ENCODE results near the gene MRGPRG.

Gene MRGPRG

DNA sequence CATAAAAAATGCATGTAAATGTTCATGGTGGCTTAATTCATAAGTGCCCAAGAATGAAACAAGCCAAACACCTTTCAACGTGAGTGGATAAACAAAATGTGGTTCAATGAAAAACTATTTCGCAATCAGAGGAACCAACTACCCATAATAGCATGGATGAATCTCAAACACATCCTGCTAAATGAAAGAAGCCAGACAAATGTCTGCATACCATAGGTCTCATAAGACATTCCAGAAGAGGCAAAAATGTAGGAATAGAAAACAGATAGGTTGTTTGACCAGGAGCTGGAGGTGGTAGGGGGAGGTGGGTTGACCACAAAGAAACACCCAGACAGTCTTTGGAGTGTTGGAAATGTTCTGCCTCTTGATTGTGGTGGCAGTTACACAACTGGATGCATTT, 40.3 kb downstream of the MRGPRG start:
- H3K9me3 ChIP-seq (ENCODE audit: control insufficient read depth, insufficient read depth, low read length) = no peaks in the 10 kb centered on the region; the same call in 1 of the 2 replicates
- no peaks in the 10 kb centered on the region for H3K4me1 ChIP-seq (ENCODE audit: control insufficient read depth, insufficient read depth, low read length)
- no peak overlapping the region for H3K27ac ChIP-seq (ENCODE audit: low read depth, low read length)
- no peak overlapping the region for H3K4me3 ChIP-seq (ENCODE audit: low read depth, low read length)
- no peaks in the 10 kb centered on the region for H3K36me3 ChIP-seq (ENCODE audit: control insufficient read depth, insufficient read depth, low read length)
- H3K9ac ChIP-seq (ENCODE audit: low read depth, low read length) = no peak overlapping the region
- no peaks in the 10 kb centered on the region for H3K27me3 ChIP-seq (ENCODE audit: control insufficient read depth, insufficient read depth, low read length)

DNA sequence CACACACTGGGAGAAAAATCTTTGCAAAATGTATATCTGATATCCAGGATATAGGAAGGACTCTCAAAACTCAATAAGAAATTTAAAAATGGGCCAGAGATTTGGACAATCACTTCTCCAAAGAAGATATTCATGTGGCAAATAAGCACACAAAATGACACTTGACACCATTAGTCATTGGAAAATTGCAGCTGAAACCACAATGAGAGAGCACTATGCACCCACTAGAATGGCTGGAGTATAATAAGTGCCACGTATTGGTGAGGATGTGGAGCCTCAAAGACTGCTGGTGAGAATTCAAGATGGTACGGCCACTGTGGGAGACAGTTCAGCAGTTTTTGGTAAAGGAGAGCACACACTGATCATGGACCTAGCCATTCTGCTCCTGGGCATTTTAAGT, 40.7 kb downstream of the MRGPRG start:
- Histone ChIP-seq H3K4me1 (ENCODE audit: control insufficient read depth, insufficient read depth, low read length) (no peaks in the 10 kb centered on the region), H3K27ac (ENCODE audit: low read depth, low read length) (no peak overlapping the region), H3K36me3 (ENCODE audit: control insufficient read depth, insufficient read depth, low read length) (no peaks in the 10 kb centered on the region), H3K9me3 (ENCODE audit: control insufficient read depth, insufficient read depth, low read length) (no peaks in the 10 kb centered on the region; the same call in 1 of the 2 replicates), H3K9ac (ENCODE audit: low read depth, low read length) (no peak overlapping the region), H3K27me3 (ENCODE audit: control insufficient read depth, insufficient read depth, low read length) (no peaks in the 10 kb centered on the region), H3K4me3 (ENCODE audit: low read depth, low read length) (no peak overlapping the region)

DNA sequence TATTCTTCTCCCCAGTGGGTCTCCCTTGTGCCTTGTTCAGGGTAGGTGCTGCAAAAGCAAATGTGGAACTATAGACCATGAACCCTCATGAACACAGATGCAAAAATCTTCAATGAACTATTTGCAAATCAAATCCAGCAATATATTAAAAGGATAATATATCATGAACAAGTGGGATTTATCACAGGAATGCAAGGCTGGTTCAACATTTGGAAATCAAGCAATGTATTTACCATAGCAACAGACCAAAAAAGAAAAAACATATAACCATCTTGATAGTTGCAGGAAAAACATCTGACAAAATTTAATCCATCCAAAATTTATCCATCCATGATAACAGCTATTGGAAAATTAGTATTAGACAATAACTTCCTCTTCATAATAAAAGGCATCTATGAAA, 42.1 kb downstream of the MRGPRG start:
- H3K9ac ChIP-seq (ENCODE audit: low read depth, low read length) = no peak overlapping the region
- no peaks in the 10 kb centered on the region for H3K4me1 ChIP-seq (ENCODE audit: control insufficient read depth, insufficient read depth, low read length)
- no peak overlapping the region for H3K27ac ChIP-seq (ENCODE audit: low read depth, low read length)
- H3K27me3 ChIP-seq (ENCODE audit: control insufficient read depth, insufficient read depth, low read length) = no peaks in the 10 kb centered on the region
- no peaks in the 10 kb centered on the region; the same call in 1 of the 2 replicates for H3K9me3 ChIP-seq (ENCODE audit: control insufficient read depth, insufficient read depth, low read length)
- H3K36me3 ChIP-seq (ENCODE audit: control insufficient read depth, insufficient read depth, low read length) = no peaks in the 10 kb centered on the region
- H3K4me3 ChIP-seq (ENCODE audit: low read depth, low read length) = no peak overlapping the region

DNA sequence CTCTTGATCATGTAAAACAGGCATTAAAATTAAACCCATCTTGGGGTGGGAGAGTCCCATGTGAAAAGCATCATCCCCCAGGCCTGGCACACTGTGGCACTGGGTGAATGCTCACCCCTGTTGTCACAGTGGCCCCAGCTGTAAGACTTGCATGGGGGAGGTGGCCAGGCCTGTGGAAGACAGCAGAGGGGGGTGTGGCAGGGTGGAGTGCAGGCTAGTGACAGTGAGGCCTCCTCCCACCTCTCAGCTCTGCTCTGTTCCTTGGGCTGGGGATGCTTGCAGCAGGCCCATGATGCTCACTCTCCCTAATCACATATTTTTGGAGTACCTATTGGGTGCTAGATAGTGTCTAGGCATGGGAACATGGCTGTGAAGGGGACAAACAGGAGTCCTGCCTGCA, 43.4 kb downstream of the MRGPRG start:
- no peaks in the 10 kb centered on the region for H3K4me1 ChIP-seq (ENCODE audit: control insufficient read depth, insufficient read depth, low read length)
- no peak overlapping the region for H3K27ac ChIP-seq (ENCODE audit: low read depth, low read length)
- H3K9ac ChIP-seq (ENCODE audit: low read depth, low read length) = no peak overlapping the region
- no peaks in the 10 kb centered on the region; the same call in 1 of the 2 replicates for H3K9me3 ChIP-seq (ENCODE audit: control insufficient read depth, insufficient read depth, low read length)
- no peaks in the 10 kb centered on the region for H3K36me3 ChIP-seq (ENCODE audit: control insufficient read depth, insufficient read depth, low read length)
- no peak overlapping the region for H3K4me3 ChIP-seq (ENCODE audit: low read depth, low read length)
- no peaks in the 10 kb centered on the region for H3K27me3 ChIP-seq (ENCODE audit: control insufficient read depth, insufficient read depth, low read length)

DNA sequence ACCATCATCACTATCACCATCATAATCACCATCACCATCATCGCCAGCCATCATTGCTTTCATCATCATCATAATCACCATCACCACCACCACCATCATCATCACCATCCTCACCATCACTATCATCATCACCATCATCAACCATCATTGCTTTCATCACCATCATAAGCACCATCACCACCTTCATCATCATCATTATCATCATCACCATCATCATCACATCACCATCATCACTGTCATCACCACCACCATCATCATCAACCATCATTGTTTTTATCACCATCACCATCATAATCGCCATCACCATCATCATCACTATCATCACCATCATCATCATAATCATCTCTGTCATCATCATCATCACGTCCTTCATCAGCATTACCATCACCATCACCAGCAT, 44.2 kb downstream of the MRGPRG start:
- Histone ChIP-seq H3K9me3 (ENCODE audit: control insufficient read depth, insufficient read depth, low read length) (no peaks in the 10 kb centered on the region; the same call in 1 of the 2 replicates), H3K36me3 (ENCODE audit: control insufficient read depth, insufficient read depth, low read length) (no peaks in the 10 kb centered on the region), H3K4me1 (ENCODE audit: control insufficient read depth, insufficient read depth, low read length) (peaks cover 5% of the 10 kb centered on the region; the same call in 1 of the 2 replicates), H3K9ac (ENCODE audit: low read depth, low read length) (no peak overlapping the region), H3K27ac (ENCODE audit: low read depth, low read length) (no peak overlapping the region), H3K4me3 (ENCODE audit: low read depth, low read length) (no peak overlapping the region), H3K27me3 (ENCODE audit: control insufficient read depth, insufficient read depth, low read length) (no peaks in the 10 kb centered on the region; the same call in 1 of the 2 replicates)

DNA sequence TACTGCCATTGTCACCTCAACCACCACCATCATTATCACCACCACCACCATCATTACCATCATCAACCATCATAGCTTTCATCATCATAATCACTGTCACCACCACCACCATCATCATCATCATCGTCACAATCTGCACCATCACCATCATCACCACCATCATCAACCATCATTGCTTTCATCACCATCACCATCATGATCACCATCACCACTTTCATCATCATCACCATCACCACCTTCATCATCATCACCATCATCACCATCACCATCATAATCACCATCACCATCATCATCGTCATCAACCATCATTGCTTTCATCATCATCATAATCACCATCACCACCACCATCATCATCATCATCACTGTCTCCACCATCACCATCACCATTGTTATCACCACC, 44.8 kb downstream of the MRGPRG start:
- Histone ChIP-seq H3K4me1 (ENCODE audit: control insufficient read depth, insufficient read depth, low read length) (peaks cover 8% of the 10 kb centered on the region; the same call in 1 of the 2 replicates), H3K27me3 (ENCODE audit: control insufficient read depth, insufficient read depth, low read length) (no peaks in the 10 kb centered on the region; the same call in 1 of the 2 replicates), H3K27ac (ENCODE audit: low read depth, low read length) (no peak overlapping the region), H3K36me3 (ENCODE audit: control insufficient read depth, insufficient read depth, low read length) (no peaks in the 10 kb centered on the region), H3K9ac (ENCODE audit: low read depth, low read length) (no peak overlapping the region), H3K9me3 (ENCODE audit: control insufficient read depth, insufficient read depth, low read length) (no peaks in the 10 kb centered on the region; the same call in 1 of the 2 replicates), H3K4me3 (ENCODE audit: low read depth, low read length) (no peak overlapping the region)

DNA sequence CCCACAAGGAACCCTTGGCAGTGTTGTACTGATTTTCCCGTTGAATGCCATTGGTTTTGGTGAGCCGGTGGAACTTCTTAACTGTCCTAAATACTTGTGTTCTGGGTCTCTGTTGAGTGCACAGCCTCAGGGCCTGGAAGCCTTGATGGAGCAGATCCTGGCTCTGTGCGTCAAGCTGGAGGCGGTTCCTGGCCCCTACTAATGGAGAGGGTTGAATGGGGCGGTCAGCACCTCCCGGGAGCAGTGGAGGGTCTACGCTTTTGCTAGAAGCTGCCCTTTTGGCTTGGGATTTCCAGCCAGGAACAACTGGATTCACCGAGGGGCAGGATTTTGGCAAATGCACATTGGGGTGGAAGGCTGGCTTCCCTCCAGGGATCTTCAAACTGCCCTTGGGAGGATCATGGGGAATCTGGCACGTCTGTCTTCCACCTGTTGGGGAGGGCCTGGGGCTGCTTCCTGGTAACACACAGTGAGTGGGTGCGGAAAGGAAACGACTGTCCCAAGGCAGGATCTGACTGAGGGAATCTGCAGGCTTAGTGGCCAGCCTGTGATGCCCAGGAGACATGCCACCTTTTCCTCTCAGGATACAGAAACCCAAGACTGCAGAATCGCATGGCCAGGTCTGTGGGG, 46.6 kb downstream of the MRGPRG start:
- Histone ChIP-seq H3K4me1 (ENCODE audit: control insufficient read depth, insufficient read depth, low read length) (peaks cover 8% of the 10 kb centered on the region; the same call in 1 of the 2 replicates), H3K27me3 (ENCODE audit: control insufficient read depth, insufficient read depth, low read length) (peaks cover 6% of the 10 kb centered on the region; the same call in 1 of the 2 replicates), H3K36me3 (ENCODE audit: control insufficient read depth, insufficient read depth, low read length) (no peaks in the 10 kb centered on the region), H3K9ac (ENCODE audit: low read depth, low read length) (no peak overlapping the region), H3K4me3 (ENCODE audit: low read depth, low read length) (no peak overlapping the region), H3K27ac (ENCODE audit: low read depth, low read length) (no peak overlapping the region), H3K9me3 (ENCODE audit: control insufficient read depth, insufficient read depth, low read length) (no peaks in the 10 kb centered on the region; the same call in 1 of the 2 replicates)

DNA sequence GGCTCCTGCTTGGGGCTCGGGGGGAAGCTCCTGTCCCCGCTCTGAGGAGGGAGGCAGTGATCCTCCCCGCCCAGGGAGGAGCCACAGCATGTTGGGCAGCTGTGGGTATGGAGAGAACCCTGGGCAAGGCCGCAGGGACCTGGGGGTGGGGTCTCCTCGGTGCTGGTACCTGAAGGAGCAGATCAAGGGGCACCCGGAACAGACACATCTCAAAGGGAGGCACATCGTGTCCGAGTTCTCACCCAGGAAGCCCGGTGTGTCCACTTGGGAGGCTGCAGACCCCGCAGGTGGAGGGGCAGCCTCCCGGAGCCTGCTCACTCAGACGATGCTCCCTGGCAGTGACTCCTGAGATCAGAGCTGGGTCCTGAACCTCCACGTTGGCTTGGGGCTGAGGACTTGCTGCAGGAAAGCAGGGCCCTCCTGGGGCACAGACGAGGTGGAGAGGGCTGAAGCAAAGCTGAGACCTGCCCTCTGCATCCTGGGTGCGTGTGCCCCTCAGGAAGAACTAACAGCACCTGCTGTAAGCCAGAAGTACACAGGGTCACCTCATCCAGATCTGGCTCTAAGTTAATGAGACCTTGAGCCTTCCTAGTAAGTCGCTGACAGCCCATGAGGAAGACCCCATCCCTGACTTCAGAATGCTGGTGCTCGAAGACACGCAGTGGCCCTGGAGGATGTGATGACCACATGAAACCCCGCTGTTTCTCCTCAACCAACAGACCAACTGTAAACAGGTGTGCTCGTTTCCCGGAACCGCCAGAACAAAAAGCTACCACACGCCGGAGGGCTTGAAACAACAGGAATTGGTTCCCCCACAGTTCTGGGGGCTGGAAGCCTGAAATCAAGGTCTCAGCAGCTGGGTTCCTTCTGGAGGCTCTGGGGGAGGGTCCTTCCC, 47.6 kb downstream of the MRGPRG start:
- Histone ChIP-seq H3K4me3 (ENCODE audit: low read depth, low read length) (no peak overlapping the region), H3K27me3 (ENCODE audit: control insufficient read depth, insufficient read depth, low read length) (peaks cover 13% of the 10 kb centered on the region), H3K36me3 (ENCODE audit: control insufficient read depth, insufficient read depth, low read length) (no peaks in the 10 kb centered on the region), H3K9me3 (ENCODE audit: control insufficient read depth, insufficient read depth, low read length) (no peaks in the 10 kb centered on the region), H3K9ac (ENCODE audit: low read depth, low read length) (no peak overlapping the region), H3K4me1 (ENCODE audit: control insufficient read depth, insufficient read depth, low read length) (peaks cover 8% of the 10 kb centered on the region; the same call in 1 of the 2 replicates), H3K27ac (ENCODE audit: low read depth, low read length) (no peak overlapping the region)

DNA sequence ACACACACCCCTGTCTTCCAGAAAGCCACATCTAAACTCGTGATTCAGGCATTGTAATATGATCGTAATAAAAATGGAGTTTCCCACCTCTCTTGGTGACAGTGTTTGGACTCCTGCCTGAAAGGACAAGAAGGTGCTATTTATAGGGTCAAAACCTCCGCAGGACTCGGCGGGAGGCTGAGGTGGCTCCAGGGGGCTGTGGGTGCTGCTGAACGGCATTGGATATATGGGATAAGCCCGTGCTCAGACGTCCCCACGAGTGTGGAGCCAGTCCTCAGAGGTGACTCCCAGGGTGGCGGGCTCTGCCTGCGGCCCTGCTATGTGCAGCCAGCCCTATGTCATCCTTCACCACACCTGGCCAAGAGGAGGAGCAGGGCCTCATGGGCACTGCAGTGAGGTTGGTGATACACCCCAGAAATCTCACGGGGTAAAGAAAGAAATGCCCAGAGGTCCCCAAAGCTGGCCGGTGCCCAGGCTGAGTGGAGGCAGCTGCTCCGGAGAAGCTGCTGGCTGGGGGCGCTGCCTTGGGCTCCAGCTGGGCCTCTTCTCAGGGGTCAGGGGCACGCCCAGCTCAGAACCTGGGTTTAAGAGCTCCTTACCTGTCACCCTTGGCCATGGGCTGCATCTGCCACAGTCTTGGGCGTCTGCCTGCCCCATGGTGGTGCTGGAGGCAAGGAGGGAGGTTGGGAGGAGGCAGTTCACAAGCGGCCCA, 48.4 kb downstream of the MRGPRG start:
- Histone ChIP-seq H3K27me3 (ENCODE audit: control insufficient read depth, insufficient read depth, low read length) (peaks cover 21% of the 10 kb centered on the region), H3K4me3 (ENCODE audit: low read depth, low read length) (no peak overlapping the region), H3K27ac (ENCODE audit: low read depth, low read length) (no peak overlapping the region), H3K9ac (ENCODE audit: low read depth, low read length) (no peak overlapping the region), H3K4me1 (ENCODE audit: control insufficient read depth, insufficient read depth, low read length) (peaks cover 8% of the 10 kb centered on the region; the same call in 1 of the 2 replicates), H3K9me3 (ENCODE audit: control insufficient read depth, insufficient read depth, low read length) (no peaks in the 10 kb centered on the region), H3K36me3 (ENCODE audit: control insufficient read depth, insufficient read depth, low read length) (no peaks in the 10 kb centered on the region)

DNA sequence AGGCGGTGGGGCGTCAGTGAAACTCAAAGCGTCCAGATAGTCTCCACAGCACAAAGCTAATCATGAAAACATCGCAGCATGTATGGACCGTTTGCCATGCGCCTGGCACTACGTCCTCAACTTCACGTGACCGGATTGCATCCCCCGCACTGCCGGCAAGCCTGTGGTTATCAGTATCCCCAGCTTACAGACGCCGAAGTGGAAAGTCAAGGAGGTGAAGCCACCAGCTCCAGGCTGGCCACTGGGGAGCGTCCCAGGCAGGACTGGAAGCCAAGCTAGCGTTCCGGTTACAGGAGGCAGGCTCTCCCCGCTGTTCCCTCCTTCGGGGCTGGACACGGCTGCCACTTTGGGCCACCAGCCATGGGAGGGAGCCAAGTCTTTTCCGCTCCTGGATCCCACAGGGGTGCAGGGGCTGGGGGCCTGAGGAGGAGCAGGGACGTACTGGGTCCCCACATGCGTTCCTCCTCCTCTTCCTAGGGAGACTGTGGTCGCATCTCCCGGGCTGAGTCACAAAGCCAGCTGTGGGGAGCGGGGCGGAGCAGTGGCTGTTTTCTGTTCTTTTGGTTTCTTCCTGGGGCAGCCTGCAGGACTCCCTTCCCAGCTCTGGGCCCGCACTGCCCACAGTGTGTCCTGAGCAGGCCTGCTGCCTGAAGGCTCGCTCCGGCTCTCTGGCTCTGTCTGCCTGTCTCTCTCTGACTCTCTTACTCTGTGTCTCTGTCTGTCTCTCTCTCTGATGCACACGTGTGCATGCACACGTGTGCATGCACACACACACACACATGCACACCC, 49.2 kb downstream of the MRGPRG start:
- peaks cover 23% of the 10 kb centered on the region for H3K27me3 ChIP-seq (ENCODE audit: control insufficient read depth, insufficient read depth, low read length)
- H3K4me1 ChIP-seq (ENCODE audit: control insufficient read depth, insufficient read depth, low read length) = peaks cover 8% of the 10 kb centered on the region; the same call in 1 of the 2 replicates
- H3K4me3 ChIP-seq (ENCODE audit: low read depth, low read length) = no peak overlapping the region; the same call in 1 of the 2 replicates
- H3K27ac ChIP-seq (ENCODE audit: low read depth, low read length) = no peak overlapping the region
- H3K9me3 ChIP-seq (ENCODE audit: control insufficient read depth, insufficient read depth, low read length) = no peaks in the 10 kb centered on the region
- H3K36me3 ChIP-seq (ENCODE audit: control insufficient read depth, insufficient read depth, low read length) = no peaks in the 10 kb centered on the region
- no peak overlapping the region for H3K9ac ChIP-seq (ENCODE audit: low read depth, low read length)

Data from HUES48 (cell line).